IMR-90 (cell line): Measurements from ENCODE around the gene CDK14.

Experiments used
- BHLHE40 ChIP-seq: fragments of 150-350 bp; IDR thresholded peaks from 2 replicates; pipeline ENCODE4 v1.6.1; 2016; ENCODE audit warnings: mild to moderate bottlenecking, low read depth, low read length
- CEBPB ChIP-seq: IDR thresholded peaks from 2 replicates; pipeline ENCODE4 v1.6.1; 2012; ENCODE audit warnings: low read depth, low read length, improper control_type of control experiment
- ELK1 ChIP-seq: fragments of 150-350 bp; IDR thresholded peaks from 2 replicates; pipeline ENCODE4 v1.6.1; 2016; ENCODE audit warnings: low read depth, mild to moderate bottlenecking, low read length, moderate library complexity, borderline replicate concordance
- MAFK ChIP-seq: IDR thresholded peaks from 2 replicates; pipeline ENCODE4 v1.6.1; 2012; ENCODE audit warnings: low read depth, low read length, improper control_type of control experiment
- MAZ ChIP-seq: IDR thresholded peaks from 2 replicates; pipeline ENCODE4 v1.6.1; 2012; ENCODE audit warnings: low read depth, mild to moderate bottlenecking, low read length, improper control_type of control experiment, moderate library complexity, borderline replicate concordance
- MXI1 ChIP-seq: IDR thresholded peaks from 2 replicates; pipeline ENCODE4 v1.6.1; 2012; ENCODE audit warnings: low read depth, mild to moderate bottlenecking, low read length, moderate library complexity, borderline replicate concordance
- NFE2L2 ChIP-seq: fragments of 150-350 bp; IDR thresholded peaks from 2 replicates; pipeline ENCODE4 v1.6.1; 2016; ENCODE audit warnings: low read depth, mild to moderate bottlenecking, low read length
- POLR2A ChIP-seq: IDR thresholded peaks from 2 replicates; pipeline ENCODE4 v1.6.1; 2012; ENCODE audit warnings: mild to moderate bottlenecking, low read depth, low read length
- RAD21 ChIP-seq: IDR thresholded peaks from 2 replicates; pipeline ENCODE4 v1.6.1; 2012; ENCODE audit warnings: low read length, improper control_type of control experiment
- RCOR1 ChIP-seq: IDR thresholded peaks from 2 replicates; pipeline ENCODE4 v1.6.1; 2012; ENCODE audit warnings: mild to moderate bottlenecking, low read length, improper control_type of control experiment; ENCODE audit not compliant: insufficient replicate concordance
- RFX5 ChIP-seq: IDR thresholded peaks from 2 replicates; pipeline ENCODE4 v1.8.0; 2012; ENCODE audit warnings: low read depth, mild to moderate bottlenecking, low read length, moderate library complexity
- SMC3 ChIP-seq: fragments of 150-350 bp; IDR thresholded peaks from 2 replicates; pipeline ENCODE4 v1.6.1; 2016; ENCODE audit warnings: low read depth, mild to moderate bottlenecking, antibody characterized with exemption, low read length, moderate library complexity
- USF2 ChIP-seq: fragments of 150-350 bp; IDR thresholded peaks from 2 replicates; pipeline ENCODE4 v1.6.1; 2017; ENCODE audit warnings: mild to moderate bottlenecking, antibody characterized with exemption, low read length, low read depth
- TF ChIP-seq, protein P1 (sequence below): conservative IDR thresholded peaks from 2 replicates; pipeline ENCODE4 v1.5.1; 2012; ENCODE audit warnings: mild to moderate bottlenecking, low read depth, low read length, improper control_type of control experiment

DNA sequence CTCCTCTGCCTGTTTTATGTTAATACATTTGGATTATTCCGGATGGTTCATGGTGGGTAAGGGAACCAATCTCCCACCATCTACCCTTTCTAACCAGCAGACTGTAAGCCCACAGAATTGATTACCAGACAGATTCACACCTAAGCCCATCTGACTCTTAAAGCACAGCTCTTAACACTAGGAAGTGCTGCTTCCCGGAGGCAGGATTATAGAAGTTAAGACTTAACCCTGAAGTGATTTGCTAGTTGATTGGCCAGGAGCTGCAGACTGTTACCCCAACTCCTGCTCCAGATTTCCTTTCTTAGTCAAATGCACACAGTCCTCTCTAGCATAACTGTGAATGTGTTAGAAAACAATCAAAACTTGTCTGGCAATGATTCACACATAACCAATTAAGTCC is 221.7 kb downstream of the CDK14 start:
- TF ChIP-seq, protein P1, sequence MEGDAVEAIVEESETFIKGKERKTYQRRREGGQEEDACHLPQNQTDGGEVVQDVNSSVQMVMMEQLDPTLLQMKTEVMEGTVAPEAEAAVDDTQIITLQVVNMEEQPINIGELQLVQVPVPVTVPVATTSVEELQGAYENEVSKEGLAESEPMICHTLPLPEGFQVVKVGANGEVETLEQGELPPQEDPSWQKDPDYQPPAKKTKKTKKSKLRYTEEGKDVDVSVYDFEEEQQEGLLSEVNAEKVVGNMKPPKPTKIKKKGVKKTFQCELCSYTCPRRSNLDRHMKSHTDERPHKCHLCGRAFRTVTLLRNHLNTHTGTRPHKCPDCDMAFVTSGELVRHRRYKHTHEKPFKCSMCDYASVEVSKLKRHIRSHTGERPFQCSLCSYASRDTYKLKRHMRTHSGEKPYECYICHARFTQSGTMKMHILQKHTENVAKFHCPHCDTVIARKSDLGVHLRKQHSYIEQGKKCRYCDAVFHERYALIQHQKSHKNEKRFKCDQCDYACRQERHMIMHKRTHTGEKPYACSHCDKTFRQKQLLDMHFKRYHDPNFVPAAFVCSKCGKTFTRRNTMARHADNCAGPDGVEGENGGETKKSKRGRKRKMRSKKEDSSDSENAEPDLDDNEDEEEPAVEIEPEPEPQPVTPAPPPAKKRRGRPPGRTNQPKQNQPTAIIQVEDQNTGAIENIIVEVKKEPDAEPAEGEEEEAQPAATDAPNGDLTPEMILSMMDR: no peak
- TF ChIP-seq MAFK (no peak), POLR2A (no peak), RCOR1 (no peak), BHLHE40 (no peak), RAD21 (no peak), ELK1 (no peak), CEBPB (no peak), NFE2L2 (no peak), SMC3 (no peak), MXI1 (no peak), MAZ (no peak), RFX5 (no peak), USF2 (no peak)
